Measurements from ENCODE around the gene CFP.

CFP gene

DNA sequence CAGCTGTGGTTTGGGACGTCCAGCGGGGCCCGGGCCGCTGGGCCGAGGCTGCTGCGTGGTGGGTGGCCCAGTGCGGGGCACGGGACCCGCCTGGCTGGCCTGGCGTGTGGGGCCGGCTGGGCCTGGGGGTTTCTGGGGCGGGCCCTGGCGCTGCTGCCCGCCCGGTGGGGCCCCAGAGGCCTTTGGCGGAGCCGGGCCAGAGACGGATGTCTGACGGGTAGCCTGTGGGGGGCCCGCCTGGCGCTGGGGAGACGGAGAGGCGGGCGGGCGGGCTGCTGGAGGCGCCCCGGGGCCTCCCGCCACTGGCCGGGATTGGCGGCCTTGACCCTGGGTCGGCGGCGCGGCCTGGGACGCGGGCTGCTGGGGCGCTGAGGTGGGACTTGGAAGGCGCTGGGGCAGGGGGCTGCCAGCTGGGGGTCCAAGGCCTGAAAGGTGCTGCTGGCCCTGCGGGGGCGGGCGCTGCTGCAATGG is 55.6 kb downstream of the CFP start:
- DNase-seq (ENCODE audit: low spot score): no peak

DNA sequence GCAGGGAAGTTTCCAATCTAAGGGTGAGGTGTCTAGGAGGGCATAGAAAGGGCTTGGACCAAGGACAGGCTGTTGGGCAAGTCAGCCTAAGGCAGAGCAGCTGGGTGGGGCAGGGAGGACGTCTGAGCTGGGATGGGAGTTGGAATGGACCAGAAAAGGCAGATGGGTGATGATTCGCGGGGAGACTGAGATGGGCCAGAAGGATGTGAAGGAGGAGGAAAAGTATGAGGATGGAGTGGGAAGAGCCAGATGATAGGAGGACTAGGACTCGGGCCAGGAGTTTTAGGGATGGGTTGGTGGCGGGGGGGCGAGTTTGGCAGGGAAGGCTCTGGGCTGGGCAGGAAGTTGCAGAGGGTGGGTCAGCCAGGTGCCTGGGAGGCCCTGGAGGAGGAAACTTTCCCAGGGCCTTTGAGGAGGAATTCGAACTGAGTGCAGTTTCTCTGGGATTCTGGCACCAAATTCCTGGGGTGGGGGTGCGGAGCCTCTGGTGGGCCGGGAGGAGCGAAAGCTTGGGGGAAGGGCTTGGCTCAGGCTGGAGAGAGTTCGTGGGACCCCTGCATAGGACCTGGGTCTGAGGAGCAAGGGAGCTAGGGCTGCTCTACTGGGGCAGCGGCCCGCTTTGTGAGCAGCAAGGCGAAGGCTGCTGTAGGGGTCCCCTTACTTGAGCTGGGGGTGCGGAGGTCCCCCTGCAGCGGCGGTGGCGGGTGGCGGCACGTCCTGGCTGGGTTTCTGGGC is 56.2 kb downstream of the CFP start:
- peak; percentile 31 for DNase-seq (ENCODE audit: low spot score)

Measured in AG08396 (cell line).